Measurements from ENCODE around the gene CDH4. TPM values are rescaled to one million over a fixed set of nuclear protein-coding genes. Genes with fewer than 3 reads are reported as not detected.

CDH4 gene
- total and polyA plus RNA-seq, 2 donors from 2014 or later, result 1.1 TPM; not detected in 1

GRCh38 chr20:61579908-61580307 is 327.8 kb downstream of the CDH4 start:
- intact Hi-C loops (cut with DNase I), result no loop called here
- Histone ChIP-seq H3K27me3 (ENCODE audit: control insufficient read depth, insufficient read depth, low read length) (no peaks in the 10 kb centered on the region), H3K36me3 (ENCODE audit: control insufficient read depth in 2 of 3, insufficient read depth in 3 of 3, low read length in 3 of 3) (no peaks in the 10 kb centered on the region), H3K27ac (ENCODE audit: low read depth in 2 of 2, low read length in 2 of 2) (no peak overlapping the region), H3K9ac (ENCODE audit: low read length in 3 of 3) (no peak overlapping the region), H3K4me1 (ENCODE audit: control insufficient read depth in 2 of 3, insufficient read depth in 2 of 3, low read depth in 1 of 3, low read length in 3 of 3) (no peaks in the 10 kb centered on the region), H3K4me3 (ENCODE audit: low read length in 3 of 3) (no peak overlapping the region), H3K9me3 (ENCODE audit: control insufficient read depth in 2 of 3, insufficient read depth in 1 of 3, low read length in 3 of 3) (no peaks in the 10 kb centered on the region)
- DNase-seq (no peak), FAIRE-seq (no peak)
- TF ChIP-seq CTCF (IDR thresholded peaks at IDR 0.05; ENCODE audit: borderline replicate concordance, extremely low read depth, insufficient read depth), result no peak

- H3K9ac ChIP-seq (ENCODE audit: low read length in 3 of 3), result no peak overlapping the region
- no peak for DNase-seq
- no peak for FAIRE-seq
- no peak for TF ChIP-seq CTCF (IDR thresholded peaks at IDR 0.05; ENCODE audit: borderline replicate concordance, extremely low read depth, insufficient read depth)
- H3K4me3 ChIP-seq (ENCODE audit: low read length in 3 of 3), result no peak overlapping the region
- no peaks in the 10 kb centered on the region for H3K36me3 ChIP-seq (ENCODE audit: control insufficient read depth in 2 of 3, insufficient read depth in 3 of 3, low read length in 3 of 3)
- no peaks in the 10 kb centered on the region for H3K9me3 ChIP-seq (ENCODE audit: control insufficient read depth in 2 of 3, insufficient read depth in 1 of 3, low read length in 3 of 3)
- intact Hi-C loops (cut with DNase I), result no loop called here
- no peak overlapping the region for H3K27ac ChIP-seq (ENCODE audit: low read depth in 2 of 2, low read length in 2 of 2)
- no peaks in the 10 kb centered on the region for H3K27me3 ChIP-seq (ENCODE audit: control insufficient read depth, insufficient read depth, low read length)
- no peaks in the 10 kb centered on the region for H3K4me1 ChIP-seq (ENCODE audit: control insufficient read depth in 2 of 3, insufficient read depth in 2 of 3, low read depth in 1 of 3, low read length in 3 of 3)
Observed at GRCh38 chr20:61580958-61581824, 329.1 kb downstream of the CDH4 start.

- no peaks in the 10 kb centered on the region for H3K9me3 ChIP-seq (ENCODE audit: control insufficient read depth in 2 of 3, insufficient read depth in 1 of 3, low read length in 3 of 3)
- DNase-seq (no peak), FAIRE-seq (no peak)
- H3K4me1 ChIP-seq (ENCODE audit: control insufficient read depth in 2 of 3, insufficient read depth in 2 of 3, low read depth in 1 of 3, low read length in 3 of 3), result no peaks in the 10 kb centered on the region
- no peak overlapping the region for H3K9ac ChIP-seq (ENCODE audit: low read length in 3 of 3)
- H3K27ac ChIP-seq (ENCODE audit: low read depth in 2 of 2, low read length in 2 of 2), result no peak overlapping the region
- intact Hi-C loops (cut with DNase I), result no loop called here
- H3K4me3 ChIP-seq (ENCODE audit: low read length in 3 of 3), result no peak overlapping the region
- H3K27me3 ChIP-seq (ENCODE audit: control insufficient read depth, insufficient read depth, low read length), result no peaks in the 10 kb centered on the region
- H3K36me3 ChIP-seq (ENCODE audit: control insufficient read depth in 2 of 3, insufficient read depth in 3 of 3, low read length in 3 of 3), result no peaks in the 10 kb centered on the region
- no peak for TF ChIP-seq CTCF (IDR thresholded peaks at IDR 0.05; ENCODE audit: borderline replicate concordance, extremely low read depth, insufficient read depth)
Observed at GRCh38 chr20:61581825-61582188, 329.7 kb downstream of the CDH4 start.

All from kidney (tissue), 14 donors.